Pancreas (tissue), 10 donors: Measurements from ENCODE around the gene PITPNB. TPM values are rescaled to one million over a fixed set of nuclear protein-coding genes. Genes with fewer than 3 reads are reported as not detected.
A peak's percentile ranks its signal among the peaks of the same experiment; 100 is the strongest.

Experiments
- ATAC-seq, 4 donors: fragments of 200-7000 bp; cut with Tn5 transposase; one replicate each; pipeline versions ENCODE4 v1.8.0 to v1.9.1; 2020; ENCODE audit warnings: mild to moderate bottlenecking in 4 of 4, moderate library complexity in 4 of 4
- DNase-seq, 6 donors: peaks; one replicate each; pipeline ENCODE4 v3.0.0-alpha.2; 2020
- FAIRE-seq: peaks from 2 replicates; lab custom pipeline; 2012; peaks lifted over from hg19 to GRCh38; lab: Jason Lieb, UNC
- H3K27ac ChIP-seq, 4 donors: fragments of 200-600 bp; sonication (generic); 1 replicate in 3 of 4; 2 replicates in 1 of 4; pipeline versions ENCODE4 v1.5.0 to v1.8.0; 2020
- H3K27me3 ChIP-seq, 4 donors: fragments of 200-600 bp; one replicate each; pipeline ENCODE4 v1.8.0; 2021
- H3K36me3 ChIP-seq, 3 donors: fragments of 200-600 bp; sonication (generic) in 1 of 3; one replicate each; pipeline versions ENCODE4 v1.5.0 to v1.8.0; 2020 to 2021
- H3K4me1 ChIP-seq, 3 donors: fragments of 200-600 bp; one replicate each; pipeline ENCODE4 v1.8.0; 2021
- H3K4me3 ChIP-seq, 4 donors: fragments of 200-600 bp; sonication (generic) in 2 of 4; one replicate each; pipeline versions ENCODE4 v1.5.0 to v1.8.0; 2020 to 2021
- H3K9me3 ChIP-seq, 4 donors: fragments of 200-600 bp; one replicate each; pipeline ENCODE4 v1.8.0; 2021
- WGBS, 2 donors: extraction: QIAGEN DNeasy Blood & Tissue Kit; methylation state at CpG; one replicate each; pipeline ENCODE4 v1.1.7; 2013; 5-methylcytosine and 5-hydroxymethylcytosine counted together
- intact Hi-C, 3 donors: fragments of 100-400 bp; cut with DNase I; formaldehyde crosslinking; loops; one replicate each; pipeline versions ENCODE4 v1.11.1 to v1.14.2; 2022
- polyA plus RNA-seq, 2 donors: library from polyadenylated mRNA; stranded (reverse); fragments of 200-250 nt; gene quantifications; one replicate each; pipeline ENCODE4 v1.2.3, GENCODE V29; 2013
- total RNA-seq, 6 donors: library from RNA; stranded (reverse); fragmentation: NEBNext Ultra II Directional in 4 of 6; extraction: Animal tissue kit (Norgen Biotek cat#: 25700) in 4 of 6; gene quantifications; one replicate each; pipeline versions ENCODE4 v1.2.1 to v1.2.4, GENCODE V29; 2021 to 2023
- TF ChIP-seq, protein P1 (sequence below), 4 donors: fragments of 200-600 bp; sonication (generic) in 3 of 4; IDR thresholded peaks; one replicate each; pipeline versions ENCODE4 v1.5.0 to v1.8.0; 2021; ENCODE audit warnings: antibody characterized with exemption in 4 of 4
- donor health status: healthy with polysubstance abuse.
- donor health status: DM: no; HTN: no; CAD: no; lungs with moderate emphysema.
- donor health status: DM: no; HTN: no; CAD: no.
- donor health status: control.
- donor health status: control.
- donor health status: Bipolar disorder and iron deficiency.
- donor health status: DM: yes; HTN: yes; CAD: no.
- donor health status: DM: no; HTN: no; CAD: no.
- donor health status: DM: no; HTN: no; CAD: no.
- donor health status: DM: yes; HTN: yes; CAD: no.

The PITPNB gene
- total and polyA plus RNA-seq, 8 donors = 14.3 to 38.0 (median 26.2) TPM

DNA sequence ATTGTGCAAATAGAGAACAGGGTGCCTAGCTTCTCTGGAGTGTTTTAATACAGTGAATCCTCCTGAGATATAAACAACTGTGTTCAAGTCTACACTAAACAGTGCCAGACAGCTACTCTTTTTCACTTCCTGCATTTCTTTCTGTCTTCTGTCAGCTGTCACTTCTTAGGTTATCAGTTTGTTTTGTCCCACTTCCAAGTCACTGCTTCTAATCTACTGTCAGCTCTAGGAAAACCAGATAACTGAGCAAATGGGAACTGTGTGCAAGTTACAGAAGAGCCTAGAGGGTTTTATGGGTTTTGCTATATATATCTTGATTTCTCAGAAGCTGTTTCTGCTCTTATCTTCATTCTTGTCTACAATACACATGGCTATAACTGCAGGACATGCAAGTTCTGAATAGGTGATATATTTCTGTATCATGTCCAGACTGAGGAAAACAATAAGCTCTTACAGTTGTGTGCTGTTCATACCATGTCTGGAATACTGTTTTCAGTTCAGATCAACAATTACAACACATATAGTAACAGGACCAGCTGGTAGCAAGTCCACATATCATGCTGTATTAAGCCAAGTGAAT, 5.8 kb downstream of the PITPNB start:
- H3K27me3 ChIP-seq = no peaks in the 10 kb centered on the region
- TF ChIP-seq, protein P1, sequence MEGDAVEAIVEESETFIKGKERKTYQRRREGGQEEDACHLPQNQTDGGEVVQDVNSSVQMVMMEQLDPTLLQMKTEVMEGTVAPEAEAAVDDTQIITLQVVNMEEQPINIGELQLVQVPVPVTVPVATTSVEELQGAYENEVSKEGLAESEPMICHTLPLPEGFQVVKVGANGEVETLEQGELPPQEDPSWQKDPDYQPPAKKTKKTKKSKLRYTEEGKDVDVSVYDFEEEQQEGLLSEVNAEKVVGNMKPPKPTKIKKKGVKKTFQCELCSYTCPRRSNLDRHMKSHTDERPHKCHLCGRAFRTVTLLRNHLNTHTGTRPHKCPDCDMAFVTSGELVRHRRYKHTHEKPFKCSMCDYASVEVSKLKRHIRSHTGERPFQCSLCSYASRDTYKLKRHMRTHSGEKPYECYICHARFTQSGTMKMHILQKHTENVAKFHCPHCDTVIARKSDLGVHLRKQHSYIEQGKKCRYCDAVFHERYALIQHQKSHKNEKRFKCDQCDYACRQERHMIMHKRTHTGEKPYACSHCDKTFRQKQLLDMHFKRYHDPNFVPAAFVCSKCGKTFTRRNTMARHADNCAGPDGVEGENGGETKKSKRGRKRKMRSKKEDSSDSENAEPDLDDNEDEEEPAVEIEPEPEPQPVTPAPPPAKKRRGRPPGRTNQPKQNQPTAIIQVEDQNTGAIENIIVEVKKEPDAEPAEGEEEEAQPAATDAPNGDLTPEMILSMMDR (IDR thresholded peaks at IDR 0.05) = no peak
- intact Hi-C loops = no loop called here
- no peak for DNase-seq
- no peaks in the 10 kb centered on the region for H3K9me3 ChIP-seq
- ATAC-seq = peak; percentile 68 to 86 (median 74)
- FAIRE-seq = peak; percentile 34
- H3K36me3 ChIP-seq = peaks cover 0 to 5% (median 0%) of the 10 kb centered on the region in 3 donors
- H3K4me1 ChIP-seq = peaks cover 14 to 45% (median 45%) of the 10 kb centered on the region in 3 donors
- no peak overlapping the region for H3K4me3 ChIP-seq
- peak overlapping the region in 2 of 4 donors; percentile 18 to 44 for H3K27ac ChIP-seq

DNA sequence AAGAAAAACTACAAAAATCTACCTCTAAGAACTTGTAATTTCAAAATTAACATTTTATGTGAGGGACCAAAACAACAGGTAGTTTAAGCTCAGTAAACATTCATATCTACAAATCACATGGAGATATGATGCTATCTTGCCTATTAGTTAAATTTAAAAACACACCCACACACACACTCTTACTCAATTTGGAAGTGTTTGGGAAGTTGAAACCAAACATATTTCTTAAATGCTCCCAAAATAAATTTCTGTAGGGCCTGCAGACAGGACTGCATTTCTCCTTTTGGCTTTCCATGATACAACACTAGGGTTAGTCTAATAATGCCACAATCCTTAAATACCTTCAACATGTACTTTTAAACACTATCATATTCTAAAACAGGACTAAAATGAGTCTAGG, 7.0 kb downstream of the PITPNB start:
- Histone ChIP-seq H3K27me3 (no peaks in the 10 kb centered on the region), H3K4me1 (peaks cover 12 to 35% (median 34%) of the 10 kb centered on the region in 3 donors), H3K36me3 (peaks cover 0 to 5% (median 0%) of the 10 kb centered on the region in 3 donors), H3K9me3 (no peaks in the 10 kb centered on the region), H3K27ac (no peak overlapping the region), H3K4me3 (no peak overlapping the region)
- ATAC-seq (no peak), DNase-seq (no peak), FAIRE-seq (no peak)
- TF ChIP-seq, protein P1 (IDR thresholded peaks at IDR 0.05) = no peak
- intact Hi-C loops = no loop called here

DNA sequence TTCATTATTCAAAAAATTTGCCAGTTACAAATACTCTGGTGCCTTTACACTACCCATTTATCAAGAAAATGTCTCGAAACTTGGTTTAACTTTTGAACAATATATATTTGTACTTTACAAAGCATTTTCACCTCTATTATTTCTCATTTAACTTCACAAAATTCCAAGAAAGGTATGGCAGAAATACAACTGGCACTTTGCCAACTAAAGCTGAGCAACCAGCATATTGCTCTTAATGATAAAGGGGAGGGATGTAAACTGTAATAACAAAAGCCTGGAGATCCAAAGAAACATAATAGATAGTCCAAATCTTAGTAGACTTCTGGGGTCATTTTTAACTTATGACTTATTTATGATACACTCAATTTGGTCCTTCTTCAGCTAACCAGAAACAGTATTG, 7.7 kb downstream of the PITPNB start:
- 95 to 98% methylated on average over 1 of the region's 1 CpG for WGBS, 2 donors
- Histone ChIP-seq H3K36me3 (peaks cover 0 to 5% (median 0%) of the 10 kb centered on the region in 3 donors), H3K4me3 (no peak overlapping the region), H3K4me1 (peaks cover 10 to 29% (median 26%) of the 10 kb centered on the region in 3 donors), H3K27me3 (no peaks in the 10 kb centered on the region), H3K27ac (no peak overlapping the region), H3K9me3 (no peaks in the 10 kb centered on the region)
- FAIRE-seq (no peak), ATAC-seq (no peak), DNase-seq (no peak)
- intact Hi-C loops = no loop called here
- TF ChIP-seq, protein P1 (IDR thresholded peaks at IDR 0.05) = no peak

DNA sequence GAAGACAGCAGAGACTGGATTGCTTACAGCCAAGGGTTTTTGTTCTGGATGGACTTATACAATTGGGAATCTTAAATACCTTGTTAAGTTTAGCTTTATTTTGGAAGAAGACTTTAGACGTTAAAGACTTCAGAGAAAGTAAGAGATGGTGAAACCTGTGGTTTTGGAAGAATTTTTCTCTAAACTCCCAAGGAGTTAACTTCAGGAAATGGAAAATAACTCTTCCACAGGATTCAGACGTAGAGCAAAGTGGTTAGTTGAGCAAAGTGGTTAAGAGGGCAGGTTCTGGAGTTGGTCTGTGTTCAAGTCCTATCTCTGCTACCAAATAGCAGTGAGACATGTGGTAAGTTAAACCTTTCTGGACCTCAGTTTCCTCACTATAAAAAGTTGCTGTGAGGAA, 12.8 kb downstream of the PITPNB start:
- Histone ChIP-seq H3K27me3 (no peaks in the 10 kb centered on the region), H3K27ac (no peak overlapping the region), H3K9me3 (no peaks in the 10 kb centered on the region), H3K36me3 (peaks cover 0 to 16% (median 0%) of the 10 kb centered on the region in 3 donors), H3K4me3 (no peak overlapping the region), H3K4me1 (no peaks in the 10 kb centered on the region)
- WGBS, 2 donors = 83 to 87% methylated on average over 2 of the region's 2 CpGs
- ATAC-seq (no peak), FAIRE-seq (no peak), DNase-seq (no peak)
- TF ChIP-seq, protein P1 (IDR thresholded peaks at IDR 0.05) = no peak
- intact Hi-C loops = no loop called here

DNA sequence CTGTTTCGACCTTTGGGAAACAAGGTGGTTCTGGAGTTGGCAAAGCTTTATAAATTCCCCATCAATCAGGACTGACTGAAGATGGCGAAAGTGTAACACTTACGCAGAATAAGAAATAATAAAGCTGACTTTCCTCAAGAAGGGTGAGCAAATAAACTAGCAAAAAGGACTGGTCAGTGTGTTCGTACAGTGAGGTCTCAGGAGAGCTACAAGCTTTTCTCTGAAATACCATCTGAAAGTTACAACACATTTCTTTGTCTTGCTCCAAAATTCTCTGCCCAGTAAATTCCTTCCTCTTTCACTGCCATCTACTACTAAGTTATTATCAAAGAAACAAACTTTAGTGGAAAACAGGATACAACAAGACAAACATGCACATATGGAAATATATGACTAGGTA, 13.4 kb downstream of the PITPNB start:
- Histone ChIP-seq H3K4me3 (no peak overlapping the region), H3K36me3 (peaks cover 0 to 16% (median 0%) of the 10 kb centered on the region in 3 donors), H3K27me3 (no peaks in the 10 kb centered on the region), H3K9me3 (no peaks in the 10 kb centered on the region), H3K4me1 (no peaks in the 10 kb centered on the region), H3K27ac (no peak overlapping the region)
- no peak for ATAC-seq
- 83 to 96% methylated on average over 4 of the region's 4 CpGs for WGBS, 2 donors
- intact Hi-C loops = no loop called here
- FAIRE-seq = no peak
- no peak for DNase-seq
- TF ChIP-seq, protein P1 (IDR thresholded peaks at IDR 0.05) = no peak
